Gastroesophageal sphincter (tissue), 4 donors: ENCODE results near the gene SORCS1. TPM values are rescaled to one million over a fixed set of nuclear protein-coding genes. Genes with fewer than 3 reads are reported as not detected.
A peak's percentile ranks its signal among the peaks of the same experiment; 100 is the strongest.

Experiments used
- ATAC-seq: fragments of 150-250 bp; one replicate; pipeline ENCODE4 v1.9.1; 2016; ENCODE audit warnings: mild to moderate bottlenecking, moderate library complexity
- H3K27ac ChIP-seq, 4 donors: fragments of 200-600 bp; sonication (generic) in 3 of 4; 1 replicate in 3 of 4; 2 replicates in 1 of 4; pipeline ENCODE4 v1.5.1; 2016 to 2019
- H3K27me3 ChIP-seq: fragments of 200-600 bp; sonication (generic); one replicate; pipeline ENCODE4 v1.5.1; 2019
- H3K36me3 ChIP-seq, 2 donors: fragments of 200-600 bp; sonication (generic); one replicate each; pipeline ENCODE4 v1.5.1; 2019; ENCODE audit warnings: control low read depth in 1 of 2
- H3K4me1 ChIP-seq, 3 donors: fragments of 200-600 bp; sonication (generic); 1 replicate in 2 of 3; 2 replicates in 1 of 3; pipeline ENCODE4 v1.5.1; 2016 to 2019; ENCODE audit warnings: control low read depth in 2 of 3
- H3K4me3 ChIP-seq, 2 donors: fragments of 200-600 bp; sonication (generic); one replicate each; pipeline ENCODE4 v1.5.1; 2019; ENCODE audit warnings: mild to moderate bottlenecking in 1 of 2, moderate library complexity in 1 of 2
- H3K9me3 ChIP-seq, 3 donors: fragments of 200-600 bp; sonication (generic); one replicate each; pipeline ENCODE4 v1.5.1; 2017 to 2019; ENCODE audit warnings: control low read depth in 2 of 3
- CTCF ChIP-seq, 4 experiments: fragments of 200-600 bp in 2 of 4; fragments of 450-650 bp in 2 of 4; sonication (generic) in 1 of 4; IDR thresholded peaks; one replicate each; pipeline ENCODE4 v1.5.1; 2017 to 2019; ENCODE audit warnings: antibody characterized with exemption in 4 of 4, mild to moderate bottlenecking in 2 of 4, moderate library complexity in 2 of 4
- EP300 ChIP-seq: sonication (generic); formaldehyde crosslinking; IDR thresholded peaks from one replicate; pipeline ENCODE4 v1.6.1; 2017; ENCODE audit warnings: antibody characterized with exemption, mild to moderate bottlenecking
- POLR2A ChIP-seq, 2 donors: fragments of 450-650 bp; IDR thresholded peaks; one replicate each; pipeline ENCODE4 v1.6.1; 2017; ENCODE audit warnings: antibody characterized with exemption in 2 of 2, mild to moderate bottlenecking in 2 of 2, moderate library complexity in 1 of 2
- POLR2AphosphoS5 ChIP-seq: sonication (generic); formaldehyde crosslinking; IDR thresholded peaks from one replicate; pipeline ENCODE4 v1.6.1; 2017; ENCODE audit warnings: antibody characterized with exemption
- WGBS, 2 donors: methylation state at CpG; one replicate each; pipeline ENCODE4 v1.1.5; 2018; ENCODE audit warnings: low coverage in 1 of 2; 5-methylcytosine and 5-hydroxymethylcytosine counted together
- total RNA-seq, 4 donors: library from RNA; depleted of rRNA; stranded (reverse); fragments of >200 nt; gene quantifications; one replicate each; pipeline ENCODE4 v1.1.0, GENCODE V29; 2016

Gene SORCS1
- total RNA-seq, 4 donors from 2014 or later, result 8.5 to 18.6 (median 10.0) TPM

GRCh38 chr10:106777841-106778240 is 386.7 kb downstream of the SORCS1 start:
- Histone ChIP-seq H3K27ac (no peak overlapping the region), H3K4me1 (no peaks in the 10 kb centered on the region), H3K36me3 (no peaks in the 10 kb centered on the region), H3K27me3 (peaks cover 10% of the 10 kb centered on the region), H3K9me3 (no peaks in the 10 kb centered on the region), H3K4me3 (no peak overlapping the region)
- TF ChIP-seq CTCF (IDR thresholded peaks at IDR 0.05) (no peak), EP300 (no peak), POLR2AphosphoS5 (no peak), POLR2A (IDR thresholded peaks at IDR 0.05) (no peak)
- no peak for ATAC-seq
- WGBS, 2 donors, result 36% methylated on average over 1 of the region's 1 CpG; no CpG with 5 or more reads in 1 of the 2 donors

GRCh38 chr10:106775127-106775526 is 389.4 kb downstream of the SORCS1 start:
- Histone ChIP-seq H3K9me3 (no peaks in the 10 kb centered on the region), H3K4me1 (no peaks in the 10 kb centered on the region), H3K36me3 (no peaks in the 10 kb centered on the region), H3K27ac (no peak overlapping the region), H3K27me3 (peaks cover 10% of the 10 kb centered on the region), H3K4me3 (no peak overlapping the region)
- no peak for ATAC-seq
- no peak for TF ChIP-seq POLR2A (IDR thresholded peaks at IDR 0.05)
- no peak for TF ChIP-seq CTCF (IDR thresholded peaks at IDR 0.05)
- 51 to 55% methylated on average over 4 of the region's 4 CpGs for WGBS, 2 donors

- Histone ChIP-seq H3K9me3 (no peaks in the 10 kb centered on the region), H3K36me3 (no peaks in the 10 kb centered on the region), H3K27me3 (peaks cover 10% of the 10 kb centered on the region), H3K4me3 (no peak overlapping the region), H3K4me1 (no peaks in the 10 kb centered on the region), H3K27ac (no peak overlapping the region)
- ATAC-seq, result no peak
- TF ChIP-seq POLR2A (IDR thresholded peaks at IDR 0.05) (no peak), EP300 (no peak), POLR2AphosphoS5 (no peak), CTCF (IDR thresholded peaks at IDR 0.05) (no peak)
- WGBS, 2 donors, result 78 to 93% methylated on average over 2 of the region's 2 CpGs
Observed at GRCh38 chr10:106772957-106773356, 391.5 kb downstream of the SORCS1 start.

- Histone ChIP-seq H3K36me3 (no peaks in the 10 kb centered on the region), H3K27ac (peak overlapping the region in 1 of 4 donors; percentile 16), H3K27me3 (peaks cover 10% of the 10 kb centered on the region), H3K4me1 (no peaks in the 10 kb centered on the region), H3K9me3 (no peaks in the 10 kb centered on the region), H3K4me3 (no peak overlapping the region)
- 70 to 75% methylated on average over 2 of the region's 2 CpGs for WGBS, 2 donors
- ATAC-seq, result peak; percentile 65
- TF ChIP-seq POLR2AphosphoS5 (no peak), EP300 (no peak), CTCF (IDR thresholded peaks at IDR 0.05) (no peak), POLR2A (IDR thresholded peaks at IDR 0.05) (no peak)
Observed at GRCh38 chr10:106771154-106771553, 393.4 kb downstream of the SORCS1 start.

- Histone ChIP-seq H3K27ac (no peak overlapping the region), H3K4me3 (no peak overlapping the region), H3K36me3 (no peaks in the 10 kb centered on the region), H3K9me3 (no peaks in the 10 kb centered on the region), H3K27me3 (peaks cover 4% of the 10 kb centered on the region), H3K4me1 (no peaks in the 10 kb centered on the region)
- TF ChIP-seq CTCF (IDR thresholded peaks at IDR 0.05) (no peak), EP300 (no peak), POLR2A (IDR thresholded peaks at IDR 0.05) (no peak), POLR2AphosphoS5 (no peak)
- ATAC-seq, result no peak
Observed at GRCh38 chr10:106768204-106768603, 396.3 kb downstream of the SORCS1 start.
